ENCODE data around the gene NEIL1.

The NEIL1 gene

GRCh38 chr15:75357976-75358673 lies 11.3 kb downstream of the NEIL1 start:
- no peak for DNase-seq (ENCODE audit: low read depth, low spot score)
- H3K4me3 ChIP-seq (ENCODE audit: low read depth, low read length) = no peak overlapping the region
- ChIA-PET POLR2A (no interaction called here), CTCF (interaction anchor here (1.8 kb wide), 1 partner anchor 10 kb away, joined by 9 read pairs; no protein-coding TSS in a partner anchor)
- TF ChIP-seq CTCF (IDR thresholded peaks at IDR 0.05; ENCODE audit: insufficient read depth, low read length, missing control alignments) = no peak

GRCh38 chr15:75358771-75359536 lies 12.1 kb downstream of the NEIL1 start:
- no peak for DNase-seq (ENCODE audit: low read depth, low spot score)
- TF ChIP-seq CTCF (IDR thresholded peaks at IDR 0.05; ENCODE audit: insufficient read depth, low read length, missing control alignments) = no peak
- no peak overlapping the region for H3K4me3 ChIP-seq (ENCODE audit: low read depth, low read length)
- ChIA-PET CTCF (interaction anchor here (1.4 to 1.8 kb wide), 2 partner anchors 9 to 10 kb away, joined by 4 to 9 read pairs; no protein-coding TSS in a partner anchor), POLR2A (interaction anchor here (1.6 kb wide), 1 partner anchor 9 kb away, joined by 6 read pairs; no protein-coding TSS in a partner anchor)

- ChIA-PET CTCF (interaction anchor here (1.4 to 1.8 kb wide), 2 partner anchors 8 to 10 kb away, joined by 4 to 9 read pairs; no protein-coding TSS in a partner anchor), POLR2A (interaction anchor here (0.6 to 1.6 kb wide), 3 partner anchors 8 to 266 kb away, joined by 3 to 6 read pairs (median 4); partner anchors contain the start of genes SIN3A and SNUPN)
- no peak overlapping the region for H3K4me3 ChIP-seq (ENCODE audit: low read depth, low read length)
Measured at GRCh38 chr15:75359537-75360250, 12.9 kb downstream of the NEIL1 start.

GRCh38 chr15:75360391-75360790 lies 13.6 kb downstream of the NEIL1 start:
- POLR2A ChIA-PET = interaction anchor here (0.6 to 0.7 kb wide), 2 partner anchors 91 to 265 kb away, joined by 3 to 4 read pairs; partner anchors contain the start of genes SIN3A and SNUPN
- no peak for DNase-seq (ENCODE audit: low read depth, low spot score)
- H3K4me3 ChIP-seq (ENCODE audit: low read depth, low read length) = no peak overlapping the region
- CTCF ChIA-PET = interaction anchor here (1.4 kb wide), 1 partner anchor 9 kb away, joined by 4 read pairs; no protein-coding TSS in a partner anchor
- no peak for TF ChIP-seq CTCF (IDR thresholded peaks at IDR 0.05; ENCODE audit: insufficient read depth, low read length, missing control alignments)

More at GRCh38 chr15:75359537-75360250, 12.9 kb downstream of the NEIL1 start:
- DNase-seq (ENCODE audit: low read depth, low spot score) = no peak
- no peak for TF ChIP-seq CTCF (IDR thresholded peaks at IDR 0.05; ENCODE audit: insufficient read depth, low read length, missing control alignments)

GRCh38 chr15:75360856-75361255 lies 14.0 kb downstream of the NEIL1 start:
- POLR2A ChIA-PET = no interaction called here
- DNase-seq (ENCODE audit: low read depth, low spot score) = no peak
- CTCF ChIA-PET = no interaction called here
- TF ChIP-seq CTCF (IDR thresholded peaks at IDR 0.05; ENCODE audit: insufficient read depth, low read length, missing control alignments) = no peak
- no peak overlapping the region for H3K4me3 ChIP-seq (ENCODE audit: low read depth, low read length)

Data from AG04449 (cell line).